ENCODE measurements around the gene EPB41L1.

- no peak for TF ChIP-seq CTCF (IDR thresholded peaks at IDR 0.05)
- TF ChIP-seq ZFX (IDR thresholded peaks at IDR 0.05; ENCODE audit: borderline replicate concordance) = no peak
Observed at GRCh38 chr20:36193977-36194712, 39.6 kb downstream of the EPB41L1 start.
